GM13977 (cell line): Measurements from ENCODE around the gene ZNF654.
A peak's percentile ranks its signal among the peaks of the same experiment; 100 is the strongest.
"Not testable (repeated sequence)": the region's sequence is repeated elsewhere in the genome, so short reads cannot be mapped to it uniquely, and the experiment has no call there.

Source experiments
- DNase-seq: peaks from one replicate; pipeline ENCODE4 v3.0.0; 2012; ENCODE audit warnings: low spot score
- in situ Hi-C: fragments of 300-500 bp; cut with MboI; formaldehyde crosslinking; loops from one replicate; pipeline ENCODE4 v1.12.0; 2022; ENCODE audit warnings: low sequenced_read_pairs, low pct_unique_long_range_greater_than_20kb, mixed read lengths, inconsistent platforms; ENCODE audit not compliant: unreplicated experiment
- TF ChIP-seq, protein P1 (sequence below): IDR thresholded peaks from 2 replicates; pipeline ENCODE4 v1.5.1; 2012; ENCODE audit warnings: mild to moderate bottlenecking, control low read depth; ENCODE audit not compliant: insufficient read depth; ENCODE audit errors: extremely low read depth, missing control alignments

The ZNF654 gene

DNA sequence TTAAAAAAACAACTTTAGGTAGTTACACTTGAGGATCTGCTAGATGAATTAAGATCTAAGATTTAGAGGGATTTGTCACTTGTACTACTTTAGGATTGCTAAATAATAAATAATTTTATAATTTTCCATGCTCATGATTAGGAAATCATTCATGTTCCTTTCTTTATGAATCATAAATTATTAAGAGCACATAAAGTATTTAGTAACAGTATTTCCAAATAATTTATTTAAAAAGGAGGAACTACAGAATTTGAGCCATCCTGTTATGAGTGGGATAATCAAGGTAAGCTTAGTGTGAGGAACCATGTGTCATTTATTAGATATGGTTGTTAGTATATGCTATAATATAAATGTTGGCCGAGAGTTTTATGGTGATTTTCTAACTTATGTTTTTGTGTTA, 53.2 kb downstream of the ZNF654 start:
- TF ChIP-seq, protein P1, sequence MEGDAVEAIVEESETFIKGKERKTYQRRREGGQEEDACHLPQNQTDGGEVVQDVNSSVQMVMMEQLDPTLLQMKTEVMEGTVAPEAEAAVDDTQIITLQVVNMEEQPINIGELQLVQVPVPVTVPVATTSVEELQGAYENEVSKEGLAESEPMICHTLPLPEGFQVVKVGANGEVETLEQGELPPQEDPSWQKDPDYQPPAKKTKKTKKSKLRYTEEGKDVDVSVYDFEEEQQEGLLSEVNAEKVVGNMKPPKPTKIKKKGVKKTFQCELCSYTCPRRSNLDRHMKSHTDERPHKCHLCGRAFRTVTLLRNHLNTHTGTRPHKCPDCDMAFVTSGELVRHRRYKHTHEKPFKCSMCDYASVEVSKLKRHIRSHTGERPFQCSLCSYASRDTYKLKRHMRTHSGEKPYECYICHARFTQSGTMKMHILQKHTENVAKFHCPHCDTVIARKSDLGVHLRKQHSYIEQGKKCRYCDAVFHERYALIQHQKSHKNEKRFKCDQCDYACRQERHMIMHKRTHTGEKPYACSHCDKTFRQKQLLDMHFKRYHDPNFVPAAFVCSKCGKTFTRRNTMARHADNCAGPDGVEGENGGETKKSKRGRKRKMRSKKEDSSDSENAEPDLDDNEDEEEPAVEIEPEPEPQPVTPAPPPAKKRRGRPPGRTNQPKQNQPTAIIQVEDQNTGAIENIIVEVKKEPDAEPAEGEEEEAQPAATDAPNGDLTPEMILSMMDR: no peak
- in situ Hi-C loops: no loop called here
- no peak for DNase-seq

DNA sequence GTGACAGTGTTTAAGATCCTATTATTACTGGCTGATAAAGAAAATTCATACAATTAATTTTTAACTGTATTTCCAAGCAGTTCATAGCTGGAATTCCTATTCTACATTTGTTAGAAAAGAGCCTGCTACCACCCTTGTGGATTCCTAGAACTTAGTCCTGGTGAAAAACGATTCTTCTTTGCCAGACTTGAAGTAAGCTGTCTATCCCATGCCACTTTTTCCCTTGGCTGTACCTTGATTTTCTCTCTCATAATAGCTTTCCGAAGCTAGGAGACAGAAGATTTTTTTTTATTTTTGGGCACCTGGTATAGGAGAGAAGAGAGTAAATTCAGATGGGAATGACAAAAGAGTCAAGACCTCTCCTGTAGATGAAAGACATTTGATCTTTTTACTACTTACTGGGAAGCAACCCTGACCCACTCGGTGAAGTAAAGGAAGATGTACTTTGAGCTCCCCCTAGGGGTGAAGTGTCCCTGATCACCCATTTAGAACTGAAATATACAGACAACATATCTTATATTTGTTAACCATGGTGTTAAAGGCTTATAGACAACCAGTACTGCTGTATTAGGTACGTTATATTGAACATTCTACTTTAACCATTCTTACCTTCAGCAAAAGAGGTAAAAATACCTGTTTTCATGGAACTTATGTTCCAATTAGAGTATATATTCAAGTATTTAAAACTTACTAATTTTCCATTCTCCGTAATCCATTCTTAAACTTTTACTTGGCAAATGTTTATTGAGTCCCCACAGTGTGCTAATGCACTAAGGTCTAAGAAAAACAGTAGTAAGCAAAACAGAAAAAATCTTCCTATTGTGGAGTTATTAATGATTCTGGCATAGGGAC, 54.5 kb downstream of the ZNF654 start:
- in situ Hi-C loops: no loop called here

DNA sequence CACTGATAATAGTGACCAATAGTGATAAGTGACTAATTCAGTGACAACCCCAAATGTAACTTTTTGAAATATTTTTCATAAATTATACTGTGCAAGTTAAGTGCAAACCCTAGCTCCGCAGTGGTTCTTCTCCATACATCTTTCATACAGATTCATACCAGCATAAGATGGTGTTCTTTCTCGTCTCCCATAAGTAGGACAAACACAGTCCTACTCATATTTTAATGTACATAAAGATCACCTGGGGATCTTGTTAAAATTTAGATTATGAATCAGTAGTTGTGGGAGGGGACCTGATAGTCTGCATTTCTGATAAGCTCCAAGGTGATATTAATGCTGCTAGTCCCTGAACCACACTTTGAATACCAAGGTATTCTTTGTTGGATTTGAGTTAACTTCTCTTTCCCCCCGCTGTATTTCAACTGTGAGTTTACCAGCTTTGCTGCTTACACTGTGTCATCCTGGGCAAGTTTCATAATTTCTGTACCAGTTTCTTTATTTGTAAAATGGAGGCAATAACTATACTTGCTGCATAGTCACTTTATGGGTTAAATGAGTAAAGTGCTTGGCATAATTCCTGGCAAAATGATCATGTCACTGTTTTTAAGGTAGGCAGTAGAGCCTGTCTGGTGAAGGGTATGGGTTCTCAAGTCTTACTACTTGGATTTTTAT, 56.0 kb downstream of the ZNF654 start:
- DNase-seq: no peak
- TF ChIP-seq, protein P1: no peak
- in situ Hi-C loops: no loop called here

More for the DNA sequence above, 54.5 kb downstream of the ZNF654 start:
- TF ChIP-seq, protein P1: peak; percentile 69
- peak; percentile 20 for DNase-seq

DNA sequence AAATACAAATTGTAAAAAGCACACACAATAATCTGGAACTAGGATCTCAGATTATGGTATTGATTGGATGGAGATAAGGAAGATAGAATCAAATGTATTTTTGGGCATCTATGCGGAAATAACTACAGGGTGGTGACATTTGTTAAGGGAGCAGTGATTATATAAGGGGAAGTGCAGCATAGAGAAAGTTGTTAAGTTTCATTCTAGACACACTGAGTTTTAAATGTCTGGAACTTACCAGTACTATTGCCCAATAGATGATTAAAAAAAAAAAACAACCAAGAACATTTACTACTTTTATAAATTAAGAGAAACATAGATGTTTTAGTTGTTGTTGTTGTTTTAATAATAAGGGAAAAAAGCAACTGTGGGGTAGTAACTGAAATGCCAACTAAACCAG, 58.6 kb downstream of the ZNF654 start:
- no peak for DNase-seq
- in situ Hi-C loops: no loop called here
- TF ChIP-seq, protein P1: no peak

DNA sequence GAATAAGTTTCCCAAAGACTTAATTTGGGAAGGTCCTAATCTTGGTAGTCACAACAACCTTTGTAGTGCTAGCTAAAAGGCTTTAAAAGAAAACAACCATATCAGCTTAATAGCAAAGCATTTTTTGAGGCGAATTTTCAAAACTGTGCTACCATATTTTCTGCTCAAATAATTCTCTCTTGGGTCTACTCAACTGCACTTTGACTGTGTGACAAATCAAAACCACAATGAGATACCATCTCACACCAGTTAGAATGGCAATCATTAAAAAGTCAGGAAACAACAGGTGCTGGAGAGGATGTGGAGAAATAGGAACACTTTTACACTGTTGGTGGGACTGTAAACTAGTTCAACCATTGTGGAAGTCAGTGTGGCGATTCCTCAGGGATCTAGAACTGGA, 59.5 kb downstream of the ZNF654 start:
- in situ Hi-C loops, DNase-seq: not testable (repeated sequence)

DNA sequence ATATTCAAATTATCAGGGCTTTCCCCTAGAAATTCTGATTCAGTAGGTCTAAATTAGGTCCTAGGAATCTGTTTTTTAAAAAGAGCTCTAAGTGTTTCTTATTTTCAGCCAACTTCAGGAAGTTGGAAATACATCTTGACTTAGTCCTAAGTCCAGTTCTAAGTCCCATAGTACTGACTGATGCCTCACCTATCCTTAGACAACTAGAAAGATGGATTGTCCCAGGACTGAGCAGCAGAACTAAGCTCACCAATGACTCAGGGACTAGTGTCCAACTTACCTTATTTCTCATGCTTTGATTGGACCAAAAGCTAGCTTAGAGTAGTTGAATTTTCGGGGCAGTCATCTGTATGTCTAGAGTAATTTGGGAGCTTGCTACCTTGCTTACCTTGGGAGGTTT, 64.5 kb downstream of the ZNF654 start:
- DNase-seq: no peak
- in situ Hi-C loops: no loop called here
- TF ChIP-seq, protein P1: no peak

DNA sequence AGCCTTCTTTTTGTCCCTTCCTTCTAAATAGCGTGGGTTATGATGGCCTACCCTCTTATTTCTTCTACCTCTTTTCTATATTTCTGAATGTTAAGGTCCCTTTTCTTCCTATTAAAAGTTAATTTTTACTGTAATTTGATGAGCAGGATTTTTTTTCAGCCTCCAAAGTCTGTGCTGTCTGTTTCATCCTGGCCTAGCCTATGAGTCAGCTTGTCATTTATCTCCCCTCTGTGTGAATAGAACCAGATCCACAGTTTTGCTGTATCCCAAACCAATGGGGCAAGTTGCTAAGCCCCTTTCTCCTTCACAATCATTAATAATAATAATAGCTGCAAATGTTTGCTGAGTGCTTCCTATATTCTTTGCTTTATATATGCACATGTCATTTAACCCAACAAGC, 72.6 kb downstream of the ZNF654 start:
- in situ Hi-C loops: no loop called here
- no peak for DNase-seq
- TF ChIP-seq, protein P1: no peak
